Activated CD8-positive, alpha-beta memory T cell treated with anti-CD3 and anti-CD28 coated beads for 1 hour (primary cell): ENCODE data around the gene FSTL1.
"Not testable (repeated sequence)": the region's sequence is repeated elsewhere in the genome, so short reads cannot be mapped to it uniquely, and the experiment has no call there.

Source experiments
- DNase-seq, 2 donors: peaks; one replicate each; pipeline ENCODE4 v3.0.0-alpha.2; 2020; ENCODE audit warnings: low read depth in 1 of 2; ENCODE audit errors: extremely low read depth in 1 of 2

FSTL1 gene

GRCh38 chr3:120418866-120419490 lies 31.8 kb downstream of the FSTL1 start:
- DNase-seq: no peak

GRCh38 chr3:120418446-120418845 lies 32.3 kb downstream of the FSTL1 start:
- no peak for DNase-seq

GRCh38 chr3:120417272-120417911 lies 33.4 kb downstream of the FSTL1 start:
- DNase-seq: peak; percentile 40 to 66

GRCh38 chr3:120416868-120417267 lies 33.9 kb downstream of the FSTL1 start:
- DNase-seq: no peak

GRCh38 chr3:120415756-120416155 lies 35.0 kb downstream of the FSTL1 start:
- DNase-seq: no peak

- DNase-seq: no peak
These were observed 40.3 kb downstream of the FSTL1 start for GRCh38 chr3:120410541-120410940.

- no peak for DNase-seq
These were observed 40.7 kb downstream of the FSTL1 start for GRCh38 chr3:120410116-120410515.

GRCh38 chr3:120407508-120408287 lies 43.1 kb downstream of the FSTL1 start:
- no peak for DNase-seq

GRCh38 chr3:120404876-120405275 lies 45.9 kb downstream of the FSTL1 start:
- no peak for DNase-seq

- no peak for DNase-seq
These were observed 48.5 kb downstream of the FSTL1 start for GRCh38 chr3:120402257-120402656.

GRCh38 chr3:120399372-120399771 lies 51.4 kb downstream of the FSTL1 start:
- no peak for DNase-seq

- DNase-seq: no peak
These were observed 54.3 kb downstream of the FSTL1 start for GRCh38 chr3:120396469-120396868.

- DNase-seq: no peak
These were observed 56.4 kb downstream of the FSTL1 start for GRCh38 chr3:120394347-120394746.

GRCh38 chr3:120393761-120394160 lies 57.0 kb downstream of the FSTL1 start:
- no peak for DNase-seq

GRCh38 chr3:120393243-120393642 lies 57.5 kb downstream of the FSTL1 start:
- no peak for DNase-seq

- no peak for DNase-seq
These were observed 67.8 kb downstream of the FSTL1 start for GRCh38 chr3:120382941-120383447.

GRCh38 chr3:120381503-120381902 lies 69.3 kb downstream of the FSTL1 start:
- no peak for DNase-seq

GRCh38 chr3:120377948-120378347 lies 72.8 kb downstream of the FSTL1 start:
- not testable (repeated sequence) for DNase-seq

GRCh38 chr3:120370463-120370862 lies 80.3 kb downstream of the FSTL1 start:
- no peak for DNase-seq

GRCh38 chr3:120369037-120369467 lies 81.7 kb downstream of the FSTL1 start:
- no peak for DNase-seq

- DNase-seq: no peak
These were observed 82.6 kb downstream of the FSTL1 start for GRCh38 chr3:120368172-120368571.

GRCh38 chr3:120364821-120365220 lies 86.0 kb downstream of the FSTL1 start:
- no peak for DNase-seq
